GM19035 (cell line): Measurements from ENCODE around the gene NKPD1.

Experiments used
- ATAC-seq: cut with Tn5 transposase; IDR thresholded peaks from one replicate; pipeline ENCODE4 v1.9.1; 2021; ENCODE audit not compliant: unreplicated experiment

The NKPD1 gene

DNA sequence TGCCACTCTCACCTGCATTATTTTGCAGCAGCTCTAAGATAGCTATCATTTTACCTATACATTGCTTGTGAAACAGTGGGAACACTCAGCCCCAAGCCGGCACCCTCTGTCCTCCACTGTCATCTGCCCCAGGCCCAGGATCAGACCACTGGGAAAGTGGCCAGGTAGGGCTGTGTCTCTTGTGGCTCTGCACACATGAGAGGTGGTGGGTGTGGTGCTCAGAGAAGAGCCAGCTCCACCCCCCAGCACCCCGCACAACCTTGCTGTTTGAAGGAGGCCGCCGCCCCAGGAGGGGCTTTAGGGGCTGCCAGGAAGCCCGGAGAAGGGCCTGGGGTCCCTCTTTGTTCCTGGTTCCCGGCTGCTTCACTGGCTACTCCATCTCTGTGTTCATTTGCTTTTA, 41.2 kb downstream of the NKPD1 start:
- ATAC-seq: no peak

DNA sequence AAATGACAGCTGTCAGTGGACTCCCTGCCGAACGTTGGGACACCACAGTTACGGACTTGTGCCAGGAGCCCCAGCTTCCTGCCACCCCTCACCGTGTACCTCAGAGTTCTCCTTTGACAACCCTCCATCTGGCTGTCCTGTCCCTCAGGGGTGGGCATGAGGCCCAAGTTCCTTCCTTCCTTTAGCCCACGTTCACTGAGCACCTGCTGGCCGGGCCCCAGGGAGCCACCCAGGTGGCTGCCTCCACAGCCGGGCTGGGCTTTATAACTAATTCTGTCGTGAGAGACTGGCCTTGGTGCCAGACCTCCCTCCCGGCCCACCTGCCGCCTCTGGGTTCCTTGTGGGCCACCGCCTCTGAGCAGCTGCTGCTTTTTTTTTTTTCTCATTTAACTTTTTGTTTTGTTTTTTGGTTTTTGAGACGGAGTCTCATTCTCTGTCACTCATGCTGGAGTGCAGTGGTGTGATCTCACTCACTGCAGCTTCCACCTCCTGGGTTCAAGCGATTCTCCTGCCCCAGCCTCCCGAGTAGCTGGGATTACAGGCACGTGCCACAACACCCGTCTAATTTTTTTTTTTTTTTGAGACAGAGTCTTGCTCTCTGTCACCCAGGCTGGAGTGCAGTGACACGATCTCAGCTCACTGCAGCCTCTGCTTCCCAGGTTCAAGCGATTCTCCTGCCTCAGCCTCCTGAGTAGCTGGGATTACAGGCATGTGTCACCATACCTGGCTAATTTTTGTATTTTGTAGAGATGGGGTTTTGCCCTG, 42.0 kb downstream of the NKPD1 start:
- peak; percentile 44 for ATAC-seq

DNA sequence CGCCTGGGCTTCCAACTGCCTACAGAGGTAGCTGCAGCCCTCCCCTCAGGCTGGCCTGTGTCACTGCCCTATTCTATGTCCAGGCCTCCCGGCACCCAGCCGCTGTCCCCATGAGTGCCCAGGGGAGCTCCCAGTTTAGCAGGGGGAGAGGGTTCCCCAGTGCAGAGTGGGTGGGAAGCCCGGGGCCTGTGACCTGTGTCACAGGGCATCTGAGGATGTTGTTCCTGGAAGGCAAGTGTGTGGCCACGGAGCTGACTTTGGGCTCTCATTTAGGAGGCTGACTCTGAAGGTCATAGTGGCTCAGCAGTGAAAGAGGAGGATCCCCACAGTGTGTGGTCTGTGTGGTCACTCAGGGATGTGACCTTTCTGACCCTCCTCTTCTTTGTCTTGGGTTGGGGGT, 42.7 kb downstream of the NKPD1 start:
- ATAC-seq: no peak

DNA sequence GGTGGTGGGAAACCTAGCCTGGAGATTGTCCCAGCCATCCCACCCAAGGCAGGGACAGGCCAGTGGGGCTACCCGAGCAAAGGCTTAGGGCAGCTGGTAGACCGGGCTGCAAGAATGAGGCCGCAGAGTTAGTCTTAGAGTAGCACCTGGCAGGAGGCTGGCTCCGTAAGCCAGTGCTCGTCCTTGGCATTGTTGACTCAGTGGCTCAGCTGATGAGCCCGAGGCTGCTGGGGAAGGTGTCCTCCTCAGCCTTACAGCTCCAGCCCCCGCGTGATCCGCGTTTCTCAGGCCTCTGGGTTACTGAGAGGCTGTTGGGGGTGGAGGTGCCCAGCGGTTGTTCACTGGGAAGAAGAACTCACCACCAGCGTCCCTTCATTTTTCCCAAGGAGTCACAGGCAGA, 43.1 kb downstream of the NKPD1 start:
- ATAC-seq: no peak

DNA sequence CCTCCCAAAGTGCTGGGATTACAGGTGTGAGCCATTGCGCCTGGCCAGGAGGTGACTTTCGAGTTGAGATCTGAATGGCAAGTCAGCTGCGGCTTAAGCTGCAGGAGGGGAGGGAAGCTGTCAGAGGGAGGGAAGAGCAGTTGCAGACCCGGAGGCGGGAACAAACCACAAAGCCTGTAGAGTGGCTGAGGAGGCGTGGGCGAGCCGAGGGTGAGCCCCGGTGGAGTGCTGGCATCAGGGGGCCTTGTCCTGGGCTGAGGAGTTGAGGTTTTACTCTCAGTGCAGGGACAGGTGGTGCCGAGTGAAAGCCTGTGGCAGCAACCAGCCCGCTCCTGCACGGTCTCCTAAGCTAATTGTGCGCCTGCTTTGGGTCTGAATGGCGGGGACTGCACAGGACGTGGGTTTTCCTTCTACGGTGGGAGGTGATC, 43.6 kb downstream of the NKPD1 start:
- no peak for ATAC-seq

DNA sequence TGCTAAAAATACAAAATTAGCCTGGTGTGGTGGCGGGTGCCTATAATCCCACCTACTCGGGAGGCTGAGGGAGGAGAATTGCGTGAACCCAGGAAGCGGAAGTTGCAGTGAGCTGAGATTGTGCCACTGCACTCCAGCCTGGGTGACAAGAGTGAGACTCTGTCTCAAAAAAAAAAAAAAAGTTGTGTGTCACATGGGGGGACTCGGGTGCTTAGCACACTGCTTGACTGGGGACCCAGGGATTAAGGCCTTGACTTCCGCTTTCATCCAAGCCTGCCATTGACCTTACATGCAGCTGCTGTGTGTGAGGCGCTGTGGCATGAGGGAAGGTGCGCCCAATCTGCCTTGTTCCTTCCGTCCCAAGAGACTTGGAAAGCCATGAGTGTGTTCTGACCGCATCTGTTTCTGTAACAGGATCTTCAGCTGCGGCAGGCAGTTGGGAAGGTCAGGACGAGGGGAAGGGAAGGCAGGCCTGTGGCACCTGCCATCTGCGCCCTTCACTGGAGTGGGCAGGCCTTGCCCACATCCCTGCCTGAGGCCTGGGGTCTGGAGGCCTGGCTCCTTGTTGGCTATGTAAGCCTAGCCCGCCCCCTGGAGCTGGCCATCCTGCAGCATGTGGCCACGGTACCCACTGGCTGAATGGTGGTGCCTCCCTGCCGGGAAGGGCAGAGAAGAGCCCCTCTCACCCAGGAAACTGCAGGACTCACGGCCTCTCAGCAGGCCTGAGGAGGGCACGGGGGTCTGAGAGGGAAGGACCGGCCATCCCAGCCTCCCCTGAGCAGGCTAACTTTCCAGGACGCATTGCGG, 44.8 kb downstream of the NKPD1 start:
- ATAC-seq: no peak

DNA sequence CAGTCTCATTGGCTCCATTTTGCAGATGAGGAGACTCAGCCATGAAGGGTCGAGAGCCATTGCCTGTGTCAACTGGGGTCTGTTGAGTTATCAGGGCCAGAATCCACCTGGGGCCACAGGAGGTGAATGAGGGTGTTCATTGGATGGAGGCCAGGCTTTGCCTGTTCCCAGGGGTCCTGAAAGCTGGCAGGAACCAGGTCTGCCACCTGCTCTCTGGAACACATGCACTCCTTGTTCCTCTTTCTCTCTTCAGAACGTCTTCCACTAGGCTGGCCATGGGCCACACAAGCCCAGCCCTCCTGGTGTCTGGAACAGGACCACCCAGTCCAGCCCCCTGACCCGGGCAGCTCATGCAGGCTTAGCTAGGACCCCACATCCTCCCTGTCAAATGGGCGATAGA, 46.7 kb downstream of the NKPD1 start:
- no peak for ATAC-seq

DNA sequence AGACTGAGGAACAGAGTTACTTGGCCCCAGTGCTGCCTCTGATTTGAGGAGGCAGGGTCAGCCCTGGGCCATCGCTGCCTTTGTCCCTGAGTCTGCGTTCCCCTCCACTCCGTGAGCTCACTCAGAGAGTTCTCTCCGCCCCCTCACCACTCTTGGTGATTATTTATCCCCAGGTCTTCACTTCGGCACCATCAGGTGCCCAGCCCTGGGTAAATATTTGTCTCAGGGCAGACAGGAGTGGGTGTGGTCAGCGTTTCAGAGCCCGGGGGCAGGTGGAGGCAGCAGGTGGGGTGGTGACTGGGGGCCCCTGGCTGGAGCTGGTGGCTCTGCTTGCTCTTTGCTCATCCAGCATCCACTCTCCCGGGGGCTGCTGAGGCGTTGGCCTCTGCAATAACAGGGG, 47.2 kb downstream of the NKPD1 start:
- ATAC-seq: no peak

DNA sequence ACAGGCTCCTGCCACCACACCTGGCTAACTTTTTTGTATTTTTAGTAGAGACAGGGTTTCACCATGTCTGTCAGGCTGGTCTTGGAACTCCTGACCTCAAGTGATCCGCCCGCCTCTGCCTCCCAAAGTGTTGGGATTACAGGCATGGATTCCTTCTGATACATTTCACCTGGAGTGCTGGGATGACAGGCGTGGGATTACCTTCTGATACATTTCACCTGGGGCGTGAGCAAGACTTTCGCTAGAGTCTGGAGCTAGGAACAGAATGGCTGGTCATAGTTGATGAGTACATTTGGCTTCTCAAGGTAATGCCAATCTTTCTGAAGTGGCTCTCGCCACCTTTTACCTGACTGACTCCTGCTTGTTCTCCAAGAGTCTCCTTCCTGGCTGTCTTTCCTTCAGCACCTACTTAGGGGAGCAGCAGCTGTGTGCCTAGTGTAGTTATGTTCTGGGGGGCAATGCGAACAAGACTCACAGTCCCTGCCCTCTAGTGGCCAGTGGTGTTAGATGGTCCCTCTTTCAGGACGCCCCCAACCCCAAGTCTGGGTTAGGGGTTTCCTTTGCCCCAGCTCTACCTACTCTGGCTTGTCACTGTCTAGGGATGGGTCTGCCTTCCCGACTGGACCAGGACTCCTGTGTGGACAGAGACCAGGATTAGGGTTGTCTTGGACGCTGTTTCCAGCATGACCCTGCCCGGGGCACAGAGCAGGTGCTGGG, 48.5 kb downstream of the NKPD1 start:
- no peak for ATAC-seq
